HL-60/S4 (cell line): ENCODE results near the gene CYREN.

Source experiments
- in situ Hi-C: fragments of 300-500 bp; cut with MboI; formaldehyde crosslinking; loops from 2 replicates; pipeline ENCODE4 v1.14.3; 2022; ENCODE audit warnings: low sequenced_read_pairs

The CYREN gene

DNA sequence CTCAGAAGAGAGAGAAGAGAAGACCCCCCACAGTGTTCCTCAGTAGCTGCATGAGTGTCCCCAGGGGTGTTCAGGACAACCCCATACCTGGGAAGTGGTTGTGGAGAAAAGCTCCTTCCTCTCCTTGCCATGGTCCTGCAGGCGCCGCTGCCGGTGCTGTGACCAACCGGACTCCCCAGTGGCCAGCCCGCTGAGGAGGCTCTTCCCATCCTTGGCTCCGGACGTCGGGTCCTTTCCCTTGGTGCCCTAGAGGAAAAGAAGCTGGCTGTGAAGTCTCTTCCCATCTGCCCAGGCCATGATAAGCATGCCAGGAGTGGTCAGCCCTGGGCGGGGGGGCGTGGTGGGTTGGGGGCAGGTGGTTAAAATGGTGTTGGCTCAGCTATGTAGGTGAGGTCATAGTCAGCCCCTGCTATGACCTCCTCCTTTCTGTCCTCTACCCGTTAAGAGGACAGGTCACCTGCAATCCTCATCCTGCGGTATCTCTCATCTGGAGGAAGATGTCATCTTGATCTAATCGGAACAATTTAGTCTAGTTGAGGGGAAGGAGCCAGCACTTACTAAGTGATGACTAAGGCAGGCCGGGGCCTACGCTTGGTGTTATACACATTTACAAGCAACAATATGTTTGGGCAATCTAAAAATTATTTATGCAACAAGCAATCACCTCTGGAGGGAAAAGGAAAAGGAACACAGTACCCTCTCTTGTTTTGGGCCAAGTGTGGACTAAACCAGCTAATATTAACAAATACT is 27.6 kb upstream of the CYREN start:
- in situ Hi-C loops = no loop called here

DNA sequence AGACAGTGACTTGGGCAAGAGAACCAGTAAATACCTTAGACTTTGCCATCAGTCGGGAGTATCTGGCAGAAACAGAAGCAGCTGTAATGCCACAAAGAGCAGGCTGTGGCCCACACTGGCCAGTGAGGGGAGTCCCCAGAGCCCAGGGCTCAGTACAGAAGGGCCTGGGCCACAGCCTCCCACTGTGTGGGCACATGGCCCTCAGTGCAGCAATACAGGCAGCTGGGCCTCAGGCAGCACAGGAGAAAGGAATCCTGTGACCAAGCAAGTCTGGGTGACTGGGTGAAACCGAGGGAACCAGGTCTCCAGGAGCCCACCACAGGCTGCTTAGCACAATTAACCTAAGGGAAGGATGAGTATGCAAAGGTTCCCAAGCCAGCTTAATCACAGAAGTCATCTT is 26.8 kb upstream of the CYREN start:
- in situ Hi-C loops = no loop called here

DNA sequence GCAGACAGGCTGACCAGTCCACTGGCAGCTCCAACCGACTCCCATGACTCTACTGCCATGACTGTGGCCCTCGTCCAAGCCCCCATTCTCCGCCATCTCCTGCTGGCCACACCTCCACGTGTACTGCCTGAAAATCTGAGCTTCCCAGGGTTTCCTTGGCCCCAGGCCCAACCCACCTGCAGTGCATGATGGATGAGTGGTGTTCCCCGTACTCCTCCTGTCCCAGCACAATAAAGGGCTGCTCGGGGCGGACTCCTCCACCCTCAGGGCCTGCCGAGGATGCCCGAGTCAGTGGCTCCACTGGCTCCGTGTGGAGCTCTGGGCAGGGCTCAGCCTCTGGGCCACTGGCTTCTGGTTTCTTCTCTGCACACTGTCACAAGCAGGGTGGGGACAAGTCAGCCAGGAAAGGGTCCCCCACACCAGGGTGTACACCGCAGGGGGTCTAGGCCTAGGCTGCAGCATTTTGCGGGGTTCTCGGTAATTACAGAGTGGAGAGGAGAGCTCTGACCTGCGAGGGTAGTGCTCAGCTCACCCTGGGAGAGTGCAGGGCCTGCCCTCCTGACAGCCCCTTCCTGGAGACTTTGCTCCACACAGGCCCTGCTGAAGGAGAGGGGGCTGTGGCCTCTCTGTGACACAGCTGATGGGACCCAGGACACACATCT is 25.6 kb upstream of the CYREN start:
- in situ Hi-C loops = no loop called here

DNA sequence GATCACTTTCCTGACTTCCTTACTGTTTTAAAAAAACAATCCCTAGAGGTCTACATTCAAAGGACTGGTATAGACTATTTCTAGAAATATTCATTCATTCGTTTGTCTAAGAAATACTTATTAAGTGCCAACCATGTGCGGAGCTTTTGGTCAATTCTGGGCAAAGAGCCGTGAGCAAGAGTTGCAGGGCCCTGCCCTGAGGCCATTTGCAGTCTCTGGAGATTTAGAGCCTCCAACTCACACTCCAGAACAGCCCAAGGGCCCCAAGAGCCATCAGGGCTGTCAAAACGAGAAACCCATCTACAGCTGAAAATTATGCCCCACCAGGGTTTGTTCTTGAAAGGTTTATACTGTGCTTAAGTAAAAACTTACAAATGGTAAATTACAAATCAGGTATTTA is 24.6 kb upstream of the CYREN start:
- in situ Hi-C loops = no loop called here

DNA sequence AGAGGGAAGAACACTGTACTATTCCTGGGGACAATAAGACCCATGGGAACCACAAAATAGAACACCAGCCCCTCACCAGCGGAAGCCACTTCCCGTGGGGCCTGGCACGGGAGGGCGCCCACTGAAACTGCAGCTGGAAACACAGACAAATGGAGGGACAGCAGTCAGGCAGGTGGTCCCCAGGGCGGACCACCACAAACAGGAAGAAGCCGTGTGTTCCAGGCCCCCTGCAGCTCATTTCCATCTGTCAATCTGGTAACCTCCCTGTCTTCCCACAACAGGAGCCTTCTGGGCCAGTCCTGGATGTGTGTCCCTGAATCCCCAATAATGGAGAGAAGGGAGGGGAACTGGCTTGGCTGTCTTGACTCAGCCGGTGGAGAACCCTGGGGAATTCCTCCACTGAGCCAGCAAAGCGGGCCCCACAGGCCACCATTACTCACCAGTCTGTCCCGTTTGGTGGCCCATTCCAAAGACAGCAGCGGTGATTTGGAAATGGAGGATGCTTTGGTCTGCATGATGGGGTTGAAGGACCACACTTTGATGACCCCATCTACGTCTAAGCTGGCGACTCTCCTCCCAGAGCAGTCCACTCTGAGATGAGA is 24.1 kb upstream of the CYREN start:
- in situ Hi-C loops = no loop called here

DNA sequence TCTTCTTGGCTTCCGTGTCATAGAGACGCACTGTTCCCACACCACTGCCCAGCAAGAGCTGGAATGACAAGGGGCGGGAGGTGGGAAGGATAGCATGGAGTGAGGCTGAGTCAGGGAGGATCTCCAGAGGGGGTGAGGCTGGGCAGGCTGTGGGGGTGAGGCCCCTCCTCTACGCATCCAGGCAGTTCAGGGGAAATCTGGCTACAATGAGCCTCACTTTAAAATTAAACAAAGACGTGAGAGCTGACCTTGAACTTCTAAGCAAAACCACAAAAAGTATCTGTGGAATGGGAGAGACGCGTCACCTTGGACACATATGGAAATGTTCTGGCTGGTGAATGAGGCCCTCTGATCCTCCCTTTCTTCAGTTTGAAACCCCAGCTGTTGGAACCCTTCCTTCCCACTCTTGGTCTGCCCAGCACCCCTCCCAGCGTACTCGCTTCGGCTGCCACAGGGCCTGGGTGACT is 23.1 kb upstream of the CYREN start:
- in situ Hi-C loops = no loop called here

DNA sequence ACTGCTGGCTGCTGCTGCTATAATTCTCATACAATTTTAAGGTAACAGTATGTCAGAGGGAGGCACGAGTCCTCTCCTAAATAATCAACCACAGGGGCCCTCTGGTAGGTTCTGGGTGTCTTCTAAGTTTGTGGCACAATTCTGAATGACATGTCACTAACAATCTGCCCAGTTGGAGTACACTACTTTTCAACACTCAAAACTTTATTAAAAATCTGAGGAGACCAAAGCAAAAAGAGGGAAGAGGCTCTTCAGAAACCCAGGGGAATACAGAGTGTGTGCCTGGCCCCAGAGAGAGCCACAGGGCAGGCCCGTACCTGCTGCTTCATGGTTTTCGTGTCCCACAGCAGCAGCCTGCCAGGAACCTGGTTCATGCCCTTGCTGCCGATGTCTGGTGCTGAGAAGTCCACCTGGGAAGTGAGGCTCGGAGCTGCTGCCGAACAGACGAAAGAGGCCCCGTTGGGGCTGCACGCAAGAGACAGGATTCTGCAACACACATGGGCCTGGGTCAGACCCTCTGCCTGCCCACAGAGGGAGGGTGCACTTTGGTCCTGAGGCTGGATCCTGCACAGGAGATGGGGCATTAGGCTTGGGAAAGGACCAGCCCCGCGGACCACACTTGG is 22.5 kb upstream of the CYREN start:
- in situ Hi-C loops = no loop called here

DNA sequence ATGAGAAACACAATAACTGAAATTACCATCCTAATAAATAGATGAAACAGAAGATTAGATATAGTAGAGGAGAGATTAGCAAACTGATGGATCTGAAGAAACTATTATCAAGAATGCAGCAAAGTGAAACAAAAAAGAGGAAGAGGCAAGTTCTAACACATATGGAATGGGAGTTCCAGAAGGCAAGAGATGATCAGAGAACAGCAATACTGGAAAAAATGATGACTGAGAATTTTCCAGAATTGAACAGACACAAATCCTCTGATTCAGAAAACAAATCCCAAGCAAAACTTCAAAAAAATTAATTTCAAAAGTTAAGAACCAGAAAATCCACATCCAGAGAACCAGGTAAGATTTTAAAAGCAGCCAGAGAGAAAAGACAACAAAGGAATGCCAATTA is 20.2 kb upstream of the CYREN start:
- in situ Hi-C loops = no loop called here

DNA sequence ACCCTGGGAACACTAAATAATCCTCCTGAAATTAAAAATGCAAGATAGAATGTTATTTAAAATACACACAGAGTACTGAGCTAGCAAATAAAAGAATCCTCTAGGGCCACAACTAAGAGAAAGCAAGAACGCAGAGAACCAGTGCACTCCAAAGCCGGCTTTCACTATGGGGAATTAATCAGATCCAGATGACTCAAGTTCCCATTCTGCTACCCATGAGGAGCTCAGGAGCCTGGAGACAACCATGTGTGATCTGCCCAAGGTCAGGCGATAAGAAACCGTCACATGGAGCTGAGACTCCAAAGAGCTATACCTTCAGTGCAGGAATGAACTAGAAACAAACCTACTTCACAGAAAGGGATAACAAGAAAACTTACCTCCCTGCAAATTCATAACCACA is 19.5 kb upstream of the CYREN start:
- in situ Hi-C loops = no loop called here

DNA sequence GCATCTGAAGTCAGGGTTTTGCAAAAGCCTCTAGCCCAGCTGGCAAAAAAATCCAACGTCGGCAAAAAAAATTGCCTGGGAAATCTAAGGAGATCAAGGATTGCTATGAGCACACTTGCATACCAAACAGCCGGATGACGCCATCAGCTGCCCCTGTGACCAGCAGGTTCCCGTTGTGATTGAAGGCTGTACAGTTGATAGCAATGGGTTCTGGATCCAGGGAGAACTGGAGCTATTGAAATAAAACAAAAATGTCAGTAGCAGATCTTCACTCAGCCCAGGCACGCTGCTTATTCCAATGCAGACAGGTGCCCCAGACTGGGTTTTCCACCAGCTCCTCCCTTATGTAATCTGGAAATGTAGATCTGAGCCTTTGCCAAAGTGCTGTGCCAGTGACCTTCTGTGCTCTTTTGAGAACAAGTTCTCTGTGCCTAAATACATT is 18.7 kb upstream of the CYREN start:
- in situ Hi-C loops = no loop called here

DNA sequence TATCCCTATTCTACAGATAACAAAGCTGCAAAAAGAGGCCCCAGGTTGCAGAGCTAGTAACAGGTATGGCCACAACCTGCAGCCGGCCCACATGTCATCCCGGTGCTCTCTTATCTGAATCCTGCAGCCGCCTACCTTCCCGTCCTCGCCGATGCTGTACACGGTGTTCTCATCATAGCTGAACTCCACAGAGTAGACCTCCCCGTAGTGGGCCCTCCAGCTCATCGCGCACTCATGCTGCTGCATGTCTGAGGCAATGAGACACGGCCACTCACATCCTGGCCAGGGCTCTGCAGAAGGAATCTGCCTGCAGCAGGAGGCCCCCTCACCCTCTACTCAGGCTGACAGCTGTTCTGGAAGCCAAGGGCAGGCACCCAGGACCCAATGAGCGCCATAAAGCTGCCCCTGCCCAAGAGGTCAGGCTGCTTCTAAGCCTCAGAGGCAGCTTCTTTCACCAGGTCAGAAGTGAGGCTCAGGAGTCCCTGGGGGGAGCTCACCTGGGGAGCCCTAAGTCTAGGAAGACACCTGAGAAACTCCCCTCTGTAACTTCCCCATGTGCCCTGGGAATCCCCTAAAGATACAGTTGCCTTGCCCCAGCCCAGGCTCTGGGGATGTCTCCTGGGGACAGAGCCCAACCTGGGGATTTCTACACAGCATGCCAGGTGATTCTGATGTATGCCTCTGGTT is 17.9 kb upstream of the CYREN start:
- in situ Hi-C loops = no loop called here

DNA sequence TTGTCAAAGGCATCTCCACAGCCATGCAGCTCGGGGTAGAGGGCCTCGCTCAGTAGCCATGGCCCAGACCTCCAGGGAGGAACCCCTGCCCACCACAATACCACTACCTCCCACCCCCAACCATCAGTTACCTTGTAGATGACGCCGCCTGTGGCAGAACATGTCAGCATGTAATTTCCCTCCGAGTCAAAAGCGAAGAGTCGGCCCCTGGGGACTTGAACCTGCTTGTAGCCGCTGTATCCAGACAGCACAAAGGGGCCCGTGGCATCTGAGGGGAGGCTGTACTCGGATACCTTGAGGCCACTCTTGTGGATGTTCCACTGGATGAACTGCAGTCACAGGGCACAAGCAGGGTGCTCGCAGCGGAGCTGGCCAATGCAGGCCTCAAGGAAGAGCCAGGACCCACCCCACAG is 16.3 kb upstream of the CYREN start:
- in situ Hi-C loops = no loop called here

DNA sequence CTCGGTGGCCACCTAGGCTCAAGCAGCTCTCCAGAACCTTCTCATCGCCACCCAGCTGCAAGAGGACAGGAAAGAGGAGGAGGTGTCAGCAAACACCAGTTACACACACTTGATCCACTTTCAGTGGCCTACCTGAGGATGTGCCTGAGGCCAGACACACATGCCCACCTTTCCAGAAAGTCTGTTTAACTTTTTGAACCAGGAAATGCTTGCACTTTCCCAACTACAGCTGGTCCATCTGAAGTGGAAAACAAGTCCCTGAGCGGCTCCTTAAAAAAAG is 15.7 kb upstream of the CYREN start:
- in situ Hi-C loops = no loop called here

DNA sequence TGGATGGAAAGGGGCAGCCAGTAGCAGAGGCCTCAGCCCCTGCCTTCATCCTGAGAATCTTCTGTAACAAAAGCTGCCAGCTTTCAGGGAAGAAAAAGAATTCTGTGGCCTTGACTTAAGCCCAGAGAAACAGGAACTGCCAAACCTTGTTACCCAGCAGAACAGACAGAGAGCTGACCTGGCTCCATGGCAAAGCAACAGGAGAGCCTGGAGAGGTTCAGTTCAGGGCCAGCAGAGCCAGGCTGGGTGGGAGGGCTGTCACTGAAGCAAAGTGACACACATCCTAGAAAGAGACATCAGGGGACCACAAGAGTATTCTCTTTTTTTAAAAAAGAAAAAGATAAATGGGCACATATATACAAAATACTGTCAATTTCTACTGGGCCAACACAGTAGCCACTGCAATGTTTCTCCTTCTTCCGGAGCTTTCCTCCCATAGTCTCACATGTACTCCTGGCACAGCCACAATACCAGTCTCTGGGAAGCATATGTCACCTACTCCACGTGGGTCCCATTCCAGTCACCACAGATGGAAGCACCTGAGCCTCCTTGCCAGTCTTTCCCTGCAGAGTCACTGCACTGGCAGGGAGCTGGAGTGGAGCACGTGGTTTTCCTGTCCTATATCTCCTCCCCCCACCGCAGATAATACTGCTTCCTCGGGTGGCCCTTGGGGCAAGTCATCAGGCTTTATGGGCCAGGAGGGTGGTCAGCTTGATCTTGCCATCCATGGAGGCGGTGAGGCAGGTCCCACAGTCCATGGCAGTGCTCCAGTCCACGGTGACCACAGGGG is 15.2 kb upstream of the CYREN start:
- in situ Hi-C loops = no loop called here

DNA sequence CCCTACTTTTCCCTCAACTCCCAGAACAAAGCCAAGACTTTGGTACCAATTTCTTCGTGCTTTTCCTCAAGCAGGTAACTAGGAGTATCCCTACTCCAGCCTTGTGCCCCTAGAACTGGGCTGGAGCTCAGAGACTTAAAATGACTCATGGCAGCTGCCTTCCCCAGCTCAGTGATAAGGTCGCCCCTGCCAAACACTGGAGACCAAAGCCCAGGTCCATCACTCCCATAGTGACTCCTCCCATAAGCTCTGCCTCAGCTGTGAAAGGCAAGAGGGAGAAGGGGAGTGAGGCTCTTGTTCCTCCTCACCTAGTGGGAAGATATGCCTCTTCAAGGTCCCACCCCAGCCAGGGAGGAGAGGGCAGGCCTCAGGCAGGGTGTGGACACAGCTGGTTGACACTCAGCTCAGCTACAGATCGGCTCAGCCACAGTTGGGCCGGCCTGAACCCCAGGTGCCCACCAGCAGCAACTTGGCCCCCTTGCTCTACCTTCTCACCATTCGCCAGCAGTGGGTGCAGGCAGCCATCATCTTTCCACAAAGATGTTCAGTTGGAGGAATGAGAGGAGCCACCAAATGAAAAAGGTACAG is 13.8 kb upstream of the CYREN start:
- in situ Hi-C loops = no loop called here

DNA sequence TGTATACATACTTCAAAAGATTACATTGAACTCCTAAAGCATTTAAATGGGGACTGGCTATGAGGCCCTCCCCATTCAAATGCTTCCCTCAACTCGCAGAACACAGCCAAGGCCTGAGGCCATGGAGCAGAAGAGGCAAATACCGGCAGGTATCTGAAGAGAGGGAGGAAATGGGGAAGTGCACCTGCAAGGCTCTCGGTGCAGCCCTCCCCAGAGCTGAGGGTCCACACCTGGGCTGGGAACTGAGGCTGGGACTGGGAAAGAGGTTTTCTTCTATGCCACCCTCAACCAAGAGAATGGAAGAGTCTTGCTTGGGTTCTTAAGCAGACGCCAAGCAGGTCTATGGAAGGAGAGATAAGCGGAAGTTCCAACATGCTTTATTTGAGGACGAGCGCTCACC is 13.0 kb upstream of the CYREN start:
- in situ Hi-C loops = no loop called here

DNA sequence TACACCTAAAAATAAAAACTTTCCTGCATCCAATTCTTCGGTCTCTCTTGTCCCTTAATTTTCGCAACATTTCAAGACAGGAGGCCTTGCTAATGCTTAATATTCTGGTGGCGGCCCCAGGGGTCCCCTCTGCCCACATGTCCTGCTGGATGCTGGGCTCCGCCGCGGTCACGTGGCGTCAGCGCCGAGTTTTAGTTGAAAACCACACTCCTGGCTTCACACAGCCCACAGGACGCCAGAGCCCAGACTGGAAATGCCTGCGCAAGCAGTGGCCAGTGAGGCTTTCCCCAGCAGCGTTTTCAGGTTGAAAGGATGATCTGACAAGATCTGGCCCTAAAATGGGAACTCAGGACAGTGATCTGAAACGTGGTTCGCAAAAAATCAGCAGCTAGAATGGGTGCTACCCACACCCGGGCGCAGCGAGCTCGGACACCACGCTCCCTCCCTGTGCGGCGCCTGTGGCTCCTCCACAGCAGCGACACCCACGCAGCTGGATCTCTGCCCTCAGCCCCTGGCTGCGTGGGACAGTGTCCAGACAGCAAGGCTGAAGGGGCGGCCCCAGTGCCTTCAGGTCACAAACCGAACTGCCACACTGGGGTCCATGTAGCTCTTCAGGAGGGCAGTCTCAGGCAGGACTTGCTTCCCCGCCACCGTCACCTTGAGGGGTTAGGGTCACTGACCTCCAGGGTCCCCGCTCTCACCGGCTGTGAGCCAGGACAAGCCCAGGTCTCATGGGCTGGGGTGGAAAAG is 11.6 kb upstream of the CYREN start:
- in situ Hi-C loops = no loop called here

DNA sequence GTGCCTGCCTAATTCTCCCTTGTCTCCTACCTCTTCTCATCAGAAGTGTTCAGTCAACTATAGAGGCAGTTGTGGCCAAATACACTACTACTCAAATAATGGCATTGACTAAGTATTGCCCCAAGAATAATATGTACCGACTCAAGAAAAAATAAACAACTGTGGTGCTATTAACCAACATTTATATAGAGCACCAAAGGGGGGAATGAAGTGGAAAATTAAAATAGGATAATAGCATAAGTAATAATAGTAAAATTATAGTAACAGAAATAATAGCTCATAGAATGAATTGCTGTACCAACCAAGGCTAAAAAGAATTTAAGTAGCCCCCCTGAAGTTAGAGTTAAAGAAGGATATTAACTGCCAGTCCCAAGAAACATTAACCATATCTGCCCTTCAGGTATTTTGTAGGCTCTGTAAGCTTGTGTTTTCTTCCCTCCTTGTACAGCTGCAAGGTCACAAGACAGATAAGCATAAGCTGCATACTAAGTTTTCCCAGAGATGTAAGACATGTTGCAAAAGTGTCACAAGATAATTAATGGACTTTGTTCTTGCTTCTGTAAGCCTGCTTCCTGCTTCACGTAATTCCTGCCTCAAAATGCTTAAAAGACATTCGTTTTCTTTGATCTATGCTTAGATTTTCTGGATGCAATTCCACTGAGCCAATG is 10.9 kb upstream of the CYREN start:
- in situ Hi-C loops = no loop called here

DNA sequence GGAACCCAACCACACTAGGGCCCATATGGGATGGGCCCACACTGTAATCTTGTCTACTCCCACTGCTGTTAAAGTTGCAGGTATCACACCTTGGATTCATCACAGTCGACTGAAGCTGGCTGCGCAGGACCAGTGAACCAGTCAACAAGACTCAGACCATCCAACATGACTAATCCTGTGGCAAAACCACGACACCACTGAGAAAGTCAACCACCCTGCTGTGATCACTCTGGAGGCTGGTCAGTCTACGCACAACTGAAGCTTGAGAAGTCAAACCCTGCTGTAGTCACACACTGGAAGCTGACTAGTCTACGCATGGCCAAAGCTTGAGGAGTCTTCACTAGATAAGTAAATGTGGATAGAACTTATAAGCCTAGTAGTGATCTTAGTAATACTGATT is 9.6 kb upstream of the CYREN start:
- in situ Hi-C loops = no loop called here
